NB4 (cell line): ENCODE measurements around the gene RGS6.

Experiments
- CTCF ChIP-seq: IDR thresholded peaks from one replicate; pipeline ENCODE4 v1.5.1; 2012; ENCODE audit warnings: low read depth, low read length
- MAX ChIP-seq: IDR thresholded peaks from 2 replicates; pipeline ENCODE4 v1.6.1; 2011; ENCODE audit warnings: low read depth, low read length

GRCh38 chr14:72061718-72062117 lies 129.5 kb downstream of the RGS6 start:
- TF ChIP-seq CTCF (no peak), MAX (no peak)
